GM12878 (cell line): ENCODE data around the gene BBS9. TPM values are rescaled to one million over a fixed set of nuclear protein-coding genes. Genes with fewer than 3 reads are reported as not detected.

Experiments used
- ATAC-seq: fragments of 200-7000 bp; cut with Tn5 transposase; 3 replicates; pipeline ENCODE4 v1.9.1; 2020; ENCODE audit warnings: mild to moderate bottlenecking, moderate library complexity
- BruUV-seq: library from RNA; stranded (reverse); fragments of 400-500 nt; replicated peaks from 2 replicates; lab custom pipeline; 2021; lab: Mats Ljungman, UMichigan
- CTCF ChIA-PET: fragments of 300-600 bp; sonication (Branson Sonifier 250); formaldehyde crosslinking; extraction: SDS; loops from one replicate; lab custom pipeline; 2021; ENCODE audit warnings: inconsistent platforms; lab: Yijun Ruan, JAX
- POLR2A ChIA-PET: fragments of 350-600 bp; formaldehyde crosslinking; extraction: SDS; loops from one replicate; lab custom pipeline; 2021; ENCODE audit warnings: inconsistent platforms; lab: Charles Lee
- RAD21 ChIA-PET: fragments of 300-600 bp; sonication (Branson Sonifier 250); formaldehyde crosslinking; loops from one replicate; lab custom pipeline; 2023; ENCODE audit warnings: antibody characterized with exemption; ENCODE audit not compliant: unreplicated experiment; lab: Charles Lee
- SMC1A ChIA-PET: fragments of 300-600 bp; sonication (Branson Sonifier 250); formaldehyde crosslinking; loops from one replicate; lab custom pipeline; 2023; ENCODE audit not compliant: unreplicated experiment, uncharacterized antibody; lab: Charles Lee
- DNase-seq: peaks from one replicate; pipeline ENCODE4 v3.0.0-alpha.2; 2011; ENCODE audit warnings: low read depth, low spot score
- FAIRE-seq: peaks from 3 replicates; lab custom pipeline; 2011; peaks lifted over from hg19 to GRCh38; lab: Jason Lieb, UNC
- H2AFZ ChIP-seq: 2 replicates; pipeline ENCODE4 v1.6.0; 2011; ENCODE audit warnings: low read depth, low read length, control low read depth; ENCODE audit not compliant: control insufficient read depth
- H3K27ac ChIP-seq: 2 replicates; pipeline ENCODE4 v1.5.1; 2011; ENCODE audit warnings: control low read depth; ENCODE audit not compliant: control insufficient read depth, insufficient read depth
- H3K27me3 ChIP-seq, 2 experiments: replicated peaks in 1 of 2; 2 replicates each; pipeline versions ENCODE4 v1.6.0 to v1.6.1; 2011; ENCODE audit warnings: low read length in 1 of 2; ENCODE audit not compliant: control insufficient read depth in 2 of 2, insufficient read depth in 2 of 2
- H3K36me3 ChIP-seq, 2 experiments: 2 replicates each; pipeline ENCODE4 v1.5.1; 2011; ENCODE audit warnings: low read length in 1 of 2; ENCODE audit not compliant: control insufficient read depth in 2 of 2, insufficient read depth in 2 of 2
- H3K4me1 ChIP-seq: 2 replicates; pipeline ENCODE4 v1.6.1; 2011; ENCODE audit warnings: mild to moderate bottlenecking, low read length, moderate library complexity, mixed read lengths; ENCODE audit not compliant: control insufficient read depth, insufficient read depth
- H3K4me2 ChIP-seq: 2 replicates; pipeline ENCODE4 v1.6.0; 2011; ENCODE audit warnings: control low read depth; ENCODE audit not compliant: control insufficient read depth, insufficient read depth
- H3K4me3 ChIP-seq: fragments of 200-600 bp; sonication (generic); 2 replicates; pipeline ENCODE4 v1.5.1; 2016
- H3K79me2 ChIP-seq: 2 replicates; pipeline ENCODE4 v1.6.0; 2011; ENCODE audit warnings: low read length; ENCODE audit not compliant: control insufficient read depth, insufficient read depth
- H3K9ac ChIP-seq: 2 replicates; pipeline ENCODE4 v1.8.0; 2011; ENCODE audit warnings: low read length, control low read depth, mixed read lengths; ENCODE audit not compliant: control insufficient read depth, insufficient read depth
- H3K9me3 ChIP-seq: replicated peaks from 3 replicates; pipeline ENCODE4 v1.5.1; 2011; ENCODE audit warnings: mild to moderate bottlenecking, low read length; ENCODE audit not compliant: control insufficient read depth, insufficient read depth
- H4K20me1 ChIP-seq: 2 replicates; pipeline ENCODE4 v1.6.0; 2011; ENCODE audit not compliant: control insufficient read depth, insufficient read depth
- BRCA1 ChIP-seq: IDR thresholded peaks from 2 replicates; pipeline ENCODE4 v1.6.1; 2011; ENCODE audit warnings: low read depth, low read length, improper control_type of control experiment
- CBX5 ChIP-seq: sonication (generic); IDR thresholded peaks from 2 replicates; pipeline ENCODE4 v1.6.1; 2016; ENCODE audit warnings: low read depth, moderate library complexity, mild to moderate bottlenecking, inconsistent platforms
- DPF2 ChIP-seq: fragments of 450-650 bp; IDR thresholded peaks from 2 replicates; pipeline ENCODE4 v1.6.1; 2017; ENCODE audit warnings: mild to moderate bottlenecking
- EED ChIP-seq: sonication (generic); IDR thresholded peaks from 2 replicates; pipeline ENCODE4 v1.6.1; 2016; ENCODE audit warnings: antibody characterized with exemption, low read depth
- HCFC1 ChIP-seq: fragments of 150-350 bp; IDR thresholded peaks from 2 replicates; pipeline ENCODE4 v1.6.1; 2014; ENCODE audit warnings: low read length
- HDGF ChIP-seq: fragments of 450-650 bp; IDR thresholded peaks from 2 replicates; pipeline ENCODE4 v1.6.1; 2016; ENCODE audit warnings: antibody characterized with exemption
- KLF5 ChIP-seq: fragments of 450-650 bp; IDR thresholded peaks from 2 replicates; pipeline ENCODE4 v1.6.1; 2014; ENCODE audit warnings: mild to moderate bottlenecking; ENCODE audit not compliant: partially characterized antibody
- LARP7 ChIP-seq: fragments of 450-650 bp; IDR thresholded peaks from 2 replicates; pipeline ENCODE4 v1.6.1; 2017; ENCODE audit warnings: mild to moderate bottlenecking
- POLR2A ChIP-seq: IDR thresholded peaks from 2 replicates; pipeline ENCODE4 v1.6.1; 2011; ENCODE audit warnings: low read depth, mild to moderate bottlenecking, low read length
- ZNF217 ChIP-seq: fragments of 450-650 bp; IDR thresholded peaks from 2 replicates; pipeline ENCODE4 v1.6.1; 2017; ENCODE audit warnings: antibody characterized with exemption, mild to moderate bottlenecking
- ZNF274 ChIP-seq: IDR thresholded peaks from one replicate; pipeline ENCODE4 v1.8.0; 2011; ENCODE audit not compliant: insufficient read length, insufficient read depth
- WGBS: methylation state at CpG from one replicate; pipeline ENCODE4 v1.1.6; 2016; ENCODE audit warnings: low lambda C conversion rate; ENCODE audit not compliant: insufficient replicate concordance, insufficient coverage; ENCODE audit errors: missing lambda C conversion rate; 5-methylcytosine and 5-hydroxymethylcytosine counted together
- in situ Hi-C: fragments of 300-500 bp; cut with MboI; formaldehyde crosslinking; loops from 9 replicates; pipeline ENCODE4 v1.14.3; 2018; ENCODE audit warnings: mixed read lengths
- intact Hi-C: fragments of 100-400 bp; cut with micrococcal nuclease; formaldehyde crosslinking; loops from one replicate; pipeline ENCODE4 v1.14.2; 2022; ENCODE audit not compliant: unreplicated experiment
- polyA plus RNA-seq, 11 experiments: library from polyadenylated mRNA; depleted of rRNA in 4 of 11; unstranded in 6 of 11; stranded (reverse) in 5 of 11; fragments of >200 nt; fragmentation: Nextera tagmentation in 4 of 11; fragmentation: Illumina TruSeq in 1 of 11; extraction: Ambion mirVana in 4 of 11; extraction: Trizol in 1 of 11; gene quantifications; 1 replicate in 1 of 11; 2 replicates in 10 of 11; pipeline versions ENCODE4 v1.2.1 to v1.2.3, GENCODE V29; 2011 to 2016; ENCODE audit warnings: inconsistent platforms in 2 of 11, missing spikeins in 2 of 11, low read depth in 1 of 11
- total RNA-seq, 4 experiments: library from RNA; depleted of rRNA in 3 of 4; stranded (reverse); fragments of >200 nt in 3 of 4; fragmentation: Illumina TruSeq in 1 of 4; extraction: Trizol in 1 of 4; gene quantifications; 2 replicates each; pipeline versions ENCODE4 v1.2.1 to v1.2.3, GENCODE V29; 2013 to 2021
- TF ChIP-seq, protein P1 (sequence below): fragments of 150-350 bp; IDR thresholded peaks from 2 replicates; pipeline ENCODE4 v1.6.1; 2014; ENCODE audit warnings: mild to moderate bottlenecking, low read depth, low read length
- TF ChIP-seq, protein P2 (sequence below): fragments of 150-350 bp; IDR thresholded peaks from 2 replicates; pipeline ENCODE4 v1.6.1; 2016; ENCODE audit warnings: low read depth, low read length
- TF ChIP-seq, protein P3 (sequence below): fragments of 450-650 bp; IDR thresholded peaks from 2 replicates; pipeline ENCODE4 v1.6.1; 2016; ENCODE audit warnings: mild to moderate bottlenecking
- TF ChIP-seq, protein P4 (sequence below): fragments of 450-650 bp; IDR thresholded peaks from 2 replicates; pipeline ENCODE4 v1.6.1; 2017; ENCODE audit warnings: mild to moderate bottlenecking

The BBS9 gene
- total and polyA plus RNA-seq, 10 of the 15 experiments (the other 5 are each of a cell fraction or from before 2014, with no cell fraction given): 1.2 to 5.6 (median 2.3) TPM

DNA sequence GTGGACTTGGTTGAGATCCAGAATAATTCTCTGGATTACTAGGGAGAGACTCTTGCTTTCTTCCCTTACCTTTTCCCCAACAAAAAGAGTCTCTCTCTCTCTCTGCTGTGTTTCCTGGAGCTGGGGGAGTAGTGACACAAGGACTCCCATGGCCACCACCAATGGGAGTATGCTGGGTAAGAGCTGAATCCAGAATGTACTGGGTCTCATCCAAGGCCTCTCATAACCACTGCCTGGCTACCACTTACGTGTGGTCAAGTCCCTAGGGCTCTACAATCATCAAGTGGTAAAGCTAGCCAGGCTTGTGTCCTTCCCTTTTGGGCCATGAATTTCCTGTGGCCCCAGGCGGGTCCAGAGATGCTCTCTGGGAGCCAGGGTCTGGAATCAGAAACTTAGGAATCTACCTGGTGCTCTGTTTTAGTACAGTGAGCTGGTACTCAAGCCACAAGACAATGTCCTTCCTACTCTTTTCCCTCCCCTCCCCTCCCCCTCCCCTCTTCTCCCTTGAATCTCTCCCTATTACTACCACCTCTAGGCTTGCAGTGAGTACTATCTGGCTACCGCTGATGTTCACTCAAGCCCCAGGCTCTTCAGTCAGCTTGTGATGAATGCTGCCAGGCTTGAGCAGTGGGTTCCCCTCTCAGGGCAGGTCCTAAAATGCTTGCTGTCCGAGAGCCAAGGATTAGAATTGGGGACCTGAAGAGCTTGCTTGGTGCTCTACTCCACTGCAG is 196.6 kb downstream of the BBS9 start (continued):
- TF ChIP-seq DPF2: no peak
- TF ChIP-seq, all 136 proteins: peak for 0

DNA sequence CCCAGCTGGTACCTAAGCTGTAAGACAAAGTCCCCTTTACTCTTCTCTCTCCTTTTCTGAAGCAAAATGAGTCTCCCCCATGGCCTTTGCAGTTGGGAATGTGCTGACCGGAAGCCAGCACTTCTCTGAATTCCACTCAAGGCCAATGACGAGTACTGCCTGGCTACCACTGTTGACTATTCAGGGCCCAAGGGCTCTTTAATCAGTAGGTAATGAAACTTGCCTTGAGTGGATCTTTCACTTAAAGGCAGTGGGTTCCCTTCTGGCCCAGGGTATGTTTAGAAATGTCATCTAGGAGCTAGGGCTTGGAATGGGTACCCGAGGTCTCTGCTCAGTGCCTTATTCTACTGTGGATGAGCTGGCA is 197.1 kb downstream of the BBS9 start:
- FAIRE-seq: no peak
- ATAC-seq: no peak
- POLR2A ChIA-PET: no interaction called here
- no peak for TF ChIP-seq HCFC1
- TF ChIP-seq ZNF274: no peak
- no peak for TF ChIP-seq BRCA1
- TF ChIP-seq POLR2A: no peak
- TF ChIP-seq ZNF217: no peak
- no peak for TF ChIP-seq HDGF
- TF ChIP-seq, protein P1, sequence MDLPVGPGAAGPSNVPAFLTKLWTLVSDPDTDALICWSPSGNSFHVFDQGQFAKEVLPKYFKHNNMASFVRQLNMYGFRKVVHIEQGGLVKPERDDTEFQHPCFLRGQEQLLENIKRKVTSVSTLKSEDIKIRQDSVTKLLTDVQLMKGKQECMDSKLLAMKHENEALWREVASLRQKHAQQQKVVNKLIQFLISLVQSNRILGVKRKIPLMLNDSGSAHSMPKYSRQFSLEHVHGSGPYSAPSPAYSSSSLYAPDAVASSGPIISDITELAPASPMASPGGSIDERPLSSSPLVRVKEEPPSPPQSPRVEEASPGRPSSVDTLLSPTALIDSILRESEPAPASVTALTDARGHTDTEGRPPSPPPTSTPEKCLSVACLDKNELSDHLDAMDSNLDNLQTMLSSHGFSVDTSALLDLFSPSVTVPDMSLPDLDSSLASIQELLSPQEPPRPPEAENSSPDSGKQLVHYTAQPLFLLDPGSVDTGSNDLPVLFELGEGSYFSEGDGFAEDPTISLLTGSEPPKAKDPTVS: no peak
- TF ChIP-seq, protein P2, sequence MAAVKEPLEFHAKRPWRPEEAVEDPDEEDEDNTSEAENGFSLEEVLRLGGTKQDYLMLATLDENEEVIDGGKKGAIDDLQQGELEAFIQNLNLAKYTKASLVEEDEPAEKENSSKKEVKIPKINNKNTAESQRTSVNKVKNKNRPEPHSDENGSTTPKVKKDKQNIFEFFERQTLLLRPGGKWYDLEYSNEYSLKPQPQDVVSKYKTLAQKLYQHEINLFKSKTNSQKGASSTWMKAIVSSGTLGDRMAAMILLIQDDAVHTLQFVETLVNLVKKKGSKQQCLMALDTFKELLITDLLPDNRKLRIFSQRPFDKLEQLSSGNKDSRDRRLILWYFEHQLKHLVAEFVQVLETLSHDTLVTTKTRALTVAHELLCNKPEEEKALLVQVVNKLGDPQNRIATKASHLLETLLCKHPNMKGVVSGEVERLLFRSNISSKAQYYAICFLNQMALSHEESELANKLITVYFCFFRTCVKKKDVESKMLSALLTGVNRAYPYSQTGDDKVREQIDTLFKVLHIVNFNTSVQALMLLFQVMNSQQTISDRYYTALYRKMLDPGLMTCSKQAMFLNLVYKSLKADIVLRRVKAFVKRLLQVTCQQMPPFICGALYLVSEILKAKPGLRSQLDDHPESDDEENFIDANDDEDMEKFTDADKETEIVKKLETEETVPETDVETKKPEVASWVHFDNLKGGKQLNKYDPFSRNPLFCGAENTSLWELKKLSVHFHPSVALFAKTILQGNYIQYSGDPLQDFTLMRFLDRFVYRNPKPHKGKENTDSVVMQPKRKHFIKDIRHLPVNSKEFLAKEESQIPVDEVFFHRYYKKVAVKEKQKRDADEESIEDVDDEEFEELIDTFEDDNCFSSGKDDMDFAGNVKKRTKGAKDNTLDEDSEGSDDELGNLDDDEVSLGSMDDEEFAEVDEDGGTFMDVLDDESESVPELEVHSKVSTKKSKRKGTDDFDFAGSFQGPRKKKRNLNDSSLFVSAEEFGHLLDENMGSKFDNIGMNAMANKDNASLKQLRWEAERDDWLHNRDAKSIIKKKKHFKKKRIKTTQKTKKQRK: no peak
- TF ChIP-seq, protein P3, sequence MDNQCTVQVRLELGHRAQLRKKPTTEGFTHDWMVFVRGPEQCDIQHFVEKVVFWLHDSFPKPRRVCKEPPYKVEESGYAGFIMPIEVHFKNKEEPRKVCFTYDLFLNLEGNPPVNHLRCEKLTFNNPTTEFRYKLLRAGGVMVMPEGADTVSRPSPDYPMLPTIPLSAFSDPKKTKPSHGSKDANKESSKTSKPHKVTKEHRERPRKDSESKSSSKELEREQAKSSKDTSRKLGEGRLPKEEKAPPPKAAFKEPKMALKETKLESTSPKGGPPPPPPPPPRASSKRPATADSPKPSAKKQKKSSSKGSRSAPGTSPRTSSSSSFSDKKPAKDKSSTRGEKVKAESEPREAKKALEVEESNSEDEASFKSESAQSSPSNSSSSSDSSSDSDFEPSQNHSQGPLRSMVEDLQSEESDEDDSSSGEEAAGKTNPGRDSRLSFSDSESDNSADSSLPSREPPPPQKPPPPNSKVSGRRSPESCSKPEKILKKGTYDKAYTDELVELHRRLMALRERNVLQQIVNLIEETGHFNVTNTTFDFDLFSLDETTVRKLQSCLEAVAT: no peak
- TF ChIP-seq LARP7: no peak
- no peak for TF ChIP-seq CBX5
- no peak for TF ChIP-seq KLF5
- no peak for TF ChIP-seq EED
- TF ChIP-seq, protein P4, sequence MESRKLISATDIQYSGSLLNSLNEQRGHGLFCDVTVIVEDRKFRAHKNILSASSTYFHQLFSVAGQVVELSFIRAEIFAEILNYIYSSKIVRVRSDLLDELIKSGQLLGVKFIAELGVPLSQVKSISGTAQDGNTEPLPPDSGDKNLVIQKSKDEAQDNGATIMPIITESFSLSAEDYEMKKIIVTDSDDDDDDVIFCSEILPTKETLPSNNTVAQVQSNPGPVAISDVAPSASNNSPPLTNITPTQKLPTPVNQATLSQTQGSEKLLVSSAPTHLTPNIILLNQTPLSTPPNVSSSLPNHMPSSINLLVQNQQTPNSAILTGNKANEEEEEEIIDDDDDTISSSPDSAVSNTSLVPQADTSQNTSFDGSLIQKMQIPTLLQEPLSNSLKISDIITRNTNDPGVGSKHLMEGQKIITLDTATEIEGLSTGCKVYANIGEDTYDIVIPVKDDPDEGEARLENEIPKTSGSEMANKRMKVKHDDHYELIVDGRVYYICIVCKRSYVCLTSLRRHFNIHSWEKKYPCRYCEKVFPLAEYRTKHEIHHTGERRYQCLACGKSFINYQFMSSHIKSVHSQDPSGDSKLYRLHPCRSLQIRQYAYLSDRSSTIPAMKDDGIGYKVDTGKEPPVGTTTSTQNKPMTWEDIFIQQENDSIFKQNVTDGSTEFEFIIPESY: no peak

More for the DNA sequence above, 197.1 kb downstream of the BBS9 start:
- intact Hi-C loops: no loop called here
- H2AFZ ChIP-seq: no peak overlapping the region
- BruUV-seq: no TSS peak
- H3K27ac ChIP-seq: no peak overlapping the region
- in situ Hi-C loops: no loop called here
- H3K4me2 ChIP-seq: no peak overlapping the region
- H3K4me3 ChIP-seq: no peak overlapping the region
- H3K79me2 ChIP-seq: no peaks in the 10 kb centered on the region
- 40% methylated on average over 3 of the region's 3 CpGs for WGBS
- SMC1A ChIA-PET: interaction anchor here (1.3 kb wide), 1 partner anchor 9 kb away, joined by 8 read pairs; no protein-coding TSS in a partner anchor
- RAD21 ChIA-PET: no interaction called here
- no peaks in the 10 kb centered on the region for H3K36me3 ChIP-seq
- no peak for DNase-seq
- no peaks in the 10 kb centered on the region for H3K9me3 ChIP-seq
- no peak overlapping the region for H3K9ac ChIP-seq
- H3K4me1 ChIP-seq: no peaks in the 10 kb centered on the region
- H4K20me1 ChIP-seq: no peaks in the 10 kb centered on the region
- CTCF ChIA-PET: interaction anchor here (0.8 kb wide), 1 partner anchor 10 kb away, joined by 3 read pairs; no protein-coding TSS in a partner anchor
- H3K27me3 ChIP-seq: no peaks in the 10 kb centered on the region
